Tibial artery (tissue), 4 donors: ENCODE data around the gene SDR42E1.

Source experiments
- DNase-seq, 2 donors: peaks; one replicate each; pipeline ENCODE4 v3.0.0-alpha.2; 2019
- H3K27ac ChIP-seq, 2 donors: fragments of 200-600 bp; sonication (generic) in 1 of 2; 1 replicate in 1 of 2; 2 replicates in 1 of 2; pipeline ENCODE4 v1.5.1; 2018 to 2019; ENCODE audit warnings: mild to moderate bottlenecking in 1 of 2
- H3K27me3 ChIP-seq, 2 donors: fragments of 200-600 bp; sonication (generic) in 1 of 2; one replicate each; pipeline versions ENCODE4 v1.5.1 to v1.6.0; 2016 to 2019
- H3K36me3 ChIP-seq, 3 donors: fragments of 200-600 bp; sonication (generic) in 2 of 3; one replicate each; pipeline ENCODE4 v1.5.1; 2016 to 2019; ENCODE audit warnings: mild to moderate bottlenecking in 2 of 3
- H3K4me1 ChIP-seq, 4 donors: fragments of 200-600 bp; sonication (generic) in 2 of 4; 1 replicate in 3 of 4; 2 replicates in 1 of 4; pipeline ENCODE4 v1.5.1; 2016 to 2019
- H3K4me3 ChIP-seq, 2 donors: fragments of 200-600 bp; sonication (generic) in 1 of 2; 1 replicate in 1 of 2; 2 replicates in 1 of 2; pipeline ENCODE4 v1.5.1; 2018 to 2019; ENCODE audit warnings: mild to moderate bottlenecking in 2 of 2
- H3K9me3 ChIP-seq, 3 donors: fragments of 200-600 bp; sonication (generic) in 1 of 3; one replicate each; pipeline ENCODE4 v1.5.1; 2016 to 2019
- CTCF ChIP-seq, 2 experiments: fragments of 200-600 bp in 1 of 2; fragments of 450-650 bp in 1 of 2; IDR thresholded peaks; one replicate each; pipeline ENCODE4 v1.5.1; 2017 to 2019; ENCODE audit warnings: antibody characterized with exemption in 2 of 2, mild to moderate bottlenecking in 1 of 2, moderate library complexity in 1 of 2
- intact Hi-C: fragments of 100-400 bp; cut with DNase I; formaldehyde crosslinking; loops from one replicate; pipeline ENCODE4 v1.15.0; 2023; ENCODE audit warnings: low total_unique reads

The SDR42E1 gene

GRCh38 chr16:81956213-81956948, 54.9 kb downstream of the SDR42E1 start:
- intact Hi-C loops, result no loop called here
- TF ChIP-seq CTCF (IDR thresholded peaks at IDR 0.05), result no peak

GRCh38 chr16:81951564-81951963, 59.7 kb downstream of the SDR42E1 start:
- Histone ChIP-seq H3K4me3 (no peak overlapping the region), H3K27ac (no peak overlapping the region), H3K27me3 (no peaks in the 10 kb centered on the region), H3K4me1 (no peaks in the 10 kb centered on the region), H3K9me3 (peaks cover 0 to 8% (median 0%) of the 10 kb centered on the region in 3 donors), H3K36me3 (no peaks in the 10 kb centered on the region)
- intact Hi-C loops, result no loop called here
- no peak for DNase-seq
- TF ChIP-seq CTCF (IDR thresholded peaks at IDR 0.05), result no peak

More at GRCh38 chr16:81956213-81956948, 54.9 kb downstream of the SDR42E1 start:
- H3K4me1 ChIP-seq, result no peaks in the 10 kb centered on the region
- H3K27me3 ChIP-seq, result peaks cover 0 to 4% of the 10 kb centered on the region in 2 donors
- no peak overlapping the region for H3K4me3 ChIP-seq
- H3K27ac ChIP-seq, result no peak overlapping the region
- DNase-seq, result no peak
- no peaks in the 10 kb centered on the region for H3K36me3 ChIP-seq
- H3K9me3 ChIP-seq, result peaks cover 0 to 3% (median 0%) of the 10 kb centered on the region in 3 donors

DNA sequence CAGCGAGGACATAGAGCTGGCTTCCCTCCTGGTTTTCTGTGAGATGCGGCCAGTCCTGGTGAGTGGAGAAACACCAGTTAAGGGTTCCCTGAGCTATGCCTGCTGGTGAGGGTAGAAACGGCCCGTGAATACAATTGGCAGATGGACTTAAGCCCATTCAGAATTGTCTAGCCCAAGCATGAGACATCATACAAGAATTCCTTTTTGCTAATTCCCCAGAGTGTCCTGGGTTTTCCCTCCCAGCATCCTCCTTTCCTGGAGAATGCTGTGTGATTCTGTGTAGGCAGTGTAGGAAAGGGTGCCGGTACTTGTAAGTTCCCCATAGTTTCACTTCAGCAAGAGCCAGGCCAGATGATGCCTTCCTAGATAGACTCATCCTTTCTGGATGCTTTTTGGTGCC, 65.1 kb downstream of the SDR42E1 start:
- peaks cover 0 to 3% of the 10 kb centered on the region in 2 donors for H3K27me3 ChIP-seq
- H3K4me3 ChIP-seq, result no peak overlapping the region
- H3K36me3 ChIP-seq, result no peaks in the 10 kb centered on the region
- intact Hi-C loops, result no loop called here
- no peaks in the 10 kb centered on the region for H3K4me1 ChIP-seq
- no peak for DNase-seq
- peaks cover 0 to 4% (median 0%) of the 10 kb centered on the region in 3 donors for H3K9me3 ChIP-seq
- H3K27ac ChIP-seq, result no peak overlapping the region
- TF ChIP-seq CTCF (IDR thresholded peaks at IDR 0.05), result no peak

GRCh38 chr16:81945665-81946064, 65.6 kb downstream of the SDR42E1 start:
- Histone ChIP-seq H3K27me3 (peaks cover 0 to 3% of the 10 kb centered on the region in 2 donors), H3K4me1 (no peaks in the 10 kb centered on the region), H3K4me3 (no peak overlapping the region), H3K9me3 (no peaks in the 10 kb centered on the region), H3K27ac (no peak overlapping the region), H3K36me3 (no peaks in the 10 kb centered on the region)
- intact Hi-C loops, result no loop called here
- no peak for TF ChIP-seq CTCF (IDR thresholded peaks at IDR 0.05)
- peak in 1 of 2 donors; percentile 9 for DNase-seq

- H3K36me3 ChIP-seq, result no peaks in the 10 kb centered on the region
- peak in 1 of 2 donors; percentile 2 for DNase-seq
- no peak for TF ChIP-seq CTCF (IDR thresholded peaks at IDR 0.05)
- no peaks in the 10 kb centered on the region for H3K4me1 ChIP-seq
- intact Hi-C loops, result no loop called here
- H3K27me3 ChIP-seq, result peaks cover 0 to 24% of the 10 kb centered on the region in 2 donors
- no peak overlapping the region for H3K27ac ChIP-seq
- no peak overlapping the region for H3K4me3 ChIP-seq
- no peaks in the 10 kb centered on the region for H3K9me3 ChIP-seq
These were observed 69.2 kb downstream of the SDR42E1 start for GRCh38 chr16:81942007-81942601.
